Mesenchymal stem cell (in vitro differentiated cells and primary cell): ENCODE data around the gene SAXO2.
"Not testable (repeated sequence)": the region's sequence is repeated elsewhere in the genome, so short reads cannot be mapped to it uniquely, and the experiment has no call there.

ENCODE experiments used
- DNase-seq: peaks from one replicate; pipeline ENCODE4 v3.0.0-alpha.2; 2013
- H2AFZ ChIP-seq: one replicate; pipeline ENCODE4 v1.6.1; 2013; ENCODE audit warnings: low read depth, mild to moderate bottlenecking, control low read depth, inconsistent platforms, low read length, moderate library complexity
- H2AK5ac ChIP-seq: 2 replicates; pipeline ENCODE4 v1.6.1; 2013; ENCODE audit warnings: low read length, moderate library complexity, mild to moderate bottlenecking, inconsistent platforms; ENCODE audit not compliant: severe bottlenecking
- H2BK120ac ChIP-seq: one replicate; pipeline ENCODE4 v1.6.1; 2013; ENCODE audit warnings: low read depth, mild to moderate bottlenecking, inconsistent platforms, low read length, moderate library complexity
- H2BK12ac ChIP-seq, 2 experiments: one replicate each; pipeline ENCODE4 v1.6.1; 2013; ENCODE audit warnings: inconsistent platforms in 2 of 2, low read length in 2 of 2, mild to moderate bottlenecking in 2 of 2, moderate library complexity in 2 of 2, control low read depth in 1 of 2
- H2BK15ac ChIP-seq: one replicate; pipeline ENCODE4 v1.6.1; 2013; ENCODE audit warnings: mild to moderate bottlenecking, low read depth, inconsistent platforms; ENCODE audit not compliant: poor library complexity, severe bottlenecking
- H2BK5ac ChIP-seq: 2 replicates; pipeline ENCODE4 v1.6.1; 2013; ENCODE audit warnings: low read depth, mild to moderate bottlenecking, low read length, control low read depth, inconsistent platforms; ENCODE audit not compliant: poor library complexity, severe bottlenecking
- H3K14ac ChIP-seq, 2 experiments: one replicate each; pipeline ENCODE4 v1.6.1; 2013; ENCODE audit warnings: inconsistent platforms in 2 of 2, low read length in 2 of 2, control low read depth in 1 of 2, mild to moderate bottlenecking in 1 of 2, moderate library complexity in 1 of 2
- H3K18ac ChIP-seq, 2 experiments: one replicate each; pipeline ENCODE4 v1.6.1; 2013; ENCODE audit warnings: inconsistent platforms in 2 of 2, low read length in 2 of 2, control low read depth in 1 of 2, low read depth in 1 of 2, mild to moderate bottlenecking in 1 of 2
- H3K23ac ChIP-seq, 2 experiments: one replicate each; pipeline ENCODE4 v1.6.1; 2013; ENCODE audit warnings: inconsistent platforms in 2 of 2, low read length in 2 of 2, mild to moderate bottlenecking in 2 of 2, moderate library complexity in 2 of 2, control low read depth in 1 of 2
- H3K27ac ChIP-seq: 2 replicates; pipeline ENCODE4 v1.5.1; 2013; ENCODE audit warnings: mild to moderate bottlenecking, moderate library complexity, low read length, control low read depth, inconsistent platforms; ENCODE audit not compliant: poor library complexity, severe bottlenecking
- H3K27me3 ChIP-seq, 2 experiments: 2 replicates each; pipeline versions ENCODE4 v1.6.1 to v1.7.0; 2013; ENCODE audit warnings: low read length in 2 of 2, mild to moderate bottlenecking in 2 of 2, moderate library complexity in 2 of 2, control low read depth in 1 of 2, inconsistent platforms in 1 of 2; ENCODE audit not compliant: control insufficient read depth in 1 of 2, insufficient read depth in 1 of 2
- H3K36me3 ChIP-seq, 2 experiments: 2 replicates each; pipeline versions ENCODE4 v1.6.1 to v1.7.0; 2013; ENCODE audit warnings: low read length in 2 of 2, control low read depth in 1 of 2, inconsistent platforms in 1 of 2, low read depth in 1 of 2, mild to moderate bottlenecking in 1 of 2; ENCODE audit not compliant: insufficient read depth in 2 of 2, control insufficient read depth in 1 of 2
- H3K4ac ChIP-seq, 2 experiments: one replicate each; pipeline ENCODE4 v1.6.1; 2013; ENCODE audit warnings: inconsistent platforms in 2 of 2, low read length in 2 of 2, mild to moderate bottlenecking in 2 of 2, moderate library complexity in 2 of 2, control low read depth in 1 of 2, low read depth in 1 of 2
- H3K4me1 ChIP-seq: 2 replicates; pipeline ENCODE4 v1.6.1; 2013; ENCODE audit warnings: low read depth, low read length, control low read depth; ENCODE audit not compliant: control insufficient read depth, insufficient read depth
- H3K4me2 ChIP-seq: 2 replicates; pipeline ENCODE4 v1.6.1; 2013; ENCODE audit warnings: low read length, mild to moderate bottlenecking, inconsistent platforms; ENCODE audit not compliant: poor library complexity, severe bottlenecking
- H3K4me3 ChIP-seq, 2 experiments: 2 replicates each; pipeline versions ENCODE4 v1.5.1 to v1.7.0; 2013; ENCODE audit warnings: low read length in 2 of 2, mild to moderate bottlenecking in 2 of 2, control low read depth in 1 of 2, low read depth in 1 of 2; ENCODE audit not compliant: insufficient read depth in 1 of 2
- H3K79me1 ChIP-seq: replicated peaks from 2 replicates; pipeline ENCODE4 v1.6.1; 2013; ENCODE audit warnings: mild to moderate bottlenecking, control low read depth, low read length, inconsistent platforms; ENCODE audit not compliant: poor library complexity, severe bottlenecking
- H3K9ac ChIP-seq: 2 replicates; pipeline ENCODE4 v1.7.0; 2013; ENCODE audit warnings: mild to moderate bottlenecking, low read length, moderate library complexity
- H3K9me3 ChIP-seq: 2 replicates; pipeline ENCODE4 v1.7.0; 2013; ENCODE audit warnings: mild to moderate bottlenecking, low read length; ENCODE audit not compliant: control insufficient read depth
- H4K8ac ChIP-seq: one replicate; pipeline ENCODE4 v1.6.1; 2013; ENCODE audit warnings: inconsistent platforms, mild to moderate bottlenecking, low read length, moderate library complexity
- H4K91ac ChIP-seq: one replicate; pipeline ENCODE4 v1.6.1; 2013; ENCODE audit warnings: mild to moderate bottlenecking, low read length, inconsistent platforms
- WGBS: methylation state at CpG from one replicate; pipeline ENCODE4 v1.1.7; 2013; ENCODE audit warnings: mixed read lengths; 5-methylcytosine and 5-hydroxymethylcytosine counted together

SAXO2 gene

DNA sequence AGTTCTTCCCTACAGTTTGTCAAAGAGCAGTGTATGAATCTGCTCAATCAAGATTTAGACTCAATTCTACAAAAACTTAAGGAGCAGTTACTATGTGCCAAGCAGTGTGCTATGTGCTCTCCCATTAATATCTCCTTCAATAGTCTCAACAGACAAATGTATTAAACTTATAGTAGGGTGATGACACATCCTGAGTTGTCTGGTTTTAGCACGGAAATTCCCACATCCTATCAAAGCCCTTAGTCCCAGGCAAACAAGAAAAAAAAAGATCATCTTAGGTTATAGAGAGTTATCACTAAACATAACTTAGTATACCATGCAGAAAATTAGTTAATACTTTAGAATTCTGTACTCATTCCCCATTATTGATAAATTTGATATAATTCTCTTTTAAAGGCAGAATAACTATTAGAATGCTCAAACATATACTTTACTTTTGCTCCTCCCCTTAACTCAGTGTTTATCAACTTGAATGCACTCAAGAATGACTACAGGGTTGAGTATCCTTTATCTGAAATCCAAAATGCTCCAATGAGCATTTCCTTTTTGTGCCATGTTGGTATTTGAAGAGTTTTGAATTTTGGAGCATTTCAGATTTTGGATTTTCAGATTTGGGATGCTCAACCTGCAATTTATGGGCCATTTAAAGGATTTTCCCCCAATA lies 20.6 kb upstream of the SAXO2 start:
- not testable (repeated sequence) for H3K27me3 ChIP-seq, H3K79me1 ChIP-seq, H3K9me3 ChIP-seq, H4K8ac ChIP-seq, H3K4me1 ChIP-seq, H3K18ac ChIP-seq, H3K23ac ChIP-seq, H4K91ac ChIP-seq, H2BK120ac ChIP-seq, H2BK5ac ChIP-seq, H3K14ac ChIP-seq, H2BK15ac ChIP-seq, H3K27ac ChIP-seq, H2AK5ac ChIP-seq, H2BK12ac ChIP-seq, H2AFZ ChIP-seq, H3K9ac ChIP-seq, H3K4me2 ChIP-seq, H3K4me3 ChIP-seq, H3K4ac ChIP-seq
- peak; percentile 39 for DNase-seq
- H3K36me3 ChIP-seq, result peaks cover 0 to 71% of the 10 kb centered on the region in 2 experiments
- WGBS, result no CpG with 5 or more reads among the region's 1 CpG

DNA sequence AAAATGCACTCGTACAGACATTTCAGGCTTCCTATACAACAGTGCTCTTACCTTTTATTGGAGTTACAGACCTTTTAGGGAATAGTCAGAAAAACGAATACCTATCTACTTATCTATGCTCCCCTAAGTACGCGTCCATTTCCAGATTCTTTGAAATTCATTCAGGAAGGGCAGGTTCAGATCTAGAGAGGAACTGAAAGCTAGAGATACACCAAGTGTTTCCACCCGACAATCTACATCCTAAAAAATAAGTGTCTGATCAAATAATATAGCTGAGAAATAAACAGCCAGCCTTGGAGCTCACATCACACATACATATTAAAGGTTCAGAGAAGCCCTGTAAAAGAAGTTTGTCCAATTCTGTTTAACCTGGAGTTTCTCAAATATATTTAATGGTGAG lies 19.0 kb upstream of the SAXO2 start:
- H3K4me1 ChIP-seq, H2BK120ac ChIP-seq, H3K79me1 ChIP-seq, DNase-seq, H3K27me3 ChIP-seq, H3K4me3 ChIP-seq, H4K91ac ChIP-seq, H2BK12ac ChIP-seq, H3K14ac ChIP-seq, H4K8ac ChIP-seq, H3K27ac ChIP-seq, H3K4ac ChIP-seq, H2BK15ac ChIP-seq, H2BK5ac ChIP-seq, H3K18ac ChIP-seq, H3K4me2 ChIP-seq, H3K23ac ChIP-seq, H2AFZ ChIP-seq, H2AK5ac ChIP-seq, H3K9ac ChIP-seq, H3K9me3 ChIP-seq: not testable (repeated sequence)
- H3K36me3 ChIP-seq, result peaks cover 0 to 64% of the 10 kb centered on the region in 2 experiments
- WGBS, result no CpG with 5 or more reads among the region's 5 CpGs

DNA sequence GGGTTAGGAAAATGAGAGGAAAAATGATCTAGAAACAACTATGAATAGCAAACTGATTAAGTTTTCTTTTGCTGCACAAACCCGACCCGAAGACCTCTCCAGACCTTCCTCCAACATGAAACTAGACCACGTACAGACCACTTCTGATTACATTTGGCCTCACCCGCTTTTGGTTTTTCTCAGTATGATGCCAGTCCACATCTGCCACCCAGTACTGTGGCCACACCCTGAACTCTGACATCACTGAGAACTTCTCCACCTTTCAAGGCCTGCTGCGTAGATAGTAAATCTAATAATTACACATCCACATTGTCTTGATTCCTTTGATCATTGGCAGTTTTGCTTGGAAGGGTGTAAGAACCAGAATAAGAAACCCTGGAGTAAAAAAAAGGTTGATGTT lies 16.7 kb upstream of the SAXO2 start:
- H3K9me3 ChIP-seq, H3K4me1 ChIP-seq, H2AFZ ChIP-seq, H3K27ac ChIP-seq, H2BK120ac ChIP-seq, H2AK5ac ChIP-seq, H3K27me3 ChIP-seq, DNase-seq, H2BK5ac ChIP-seq, H3K14ac ChIP-seq, H2BK15ac ChIP-seq, H3K4ac ChIP-seq, H4K91ac ChIP-seq, H4K8ac ChIP-seq, H3K18ac ChIP-seq, H3K4me2 ChIP-seq, H3K23ac ChIP-seq, H3K4me3 ChIP-seq, H2BK12ac ChIP-seq, H3K79me1 ChIP-seq, H3K9ac ChIP-seq: not testable (repeated sequence)
- H3K36me3 ChIP-seq, result peaks cover 0 to 41% of the 10 kb centered on the region in 2 experiments
- WGBS, result 99% methylated on average over 4 of the region's 5 CpGs

DNA sequence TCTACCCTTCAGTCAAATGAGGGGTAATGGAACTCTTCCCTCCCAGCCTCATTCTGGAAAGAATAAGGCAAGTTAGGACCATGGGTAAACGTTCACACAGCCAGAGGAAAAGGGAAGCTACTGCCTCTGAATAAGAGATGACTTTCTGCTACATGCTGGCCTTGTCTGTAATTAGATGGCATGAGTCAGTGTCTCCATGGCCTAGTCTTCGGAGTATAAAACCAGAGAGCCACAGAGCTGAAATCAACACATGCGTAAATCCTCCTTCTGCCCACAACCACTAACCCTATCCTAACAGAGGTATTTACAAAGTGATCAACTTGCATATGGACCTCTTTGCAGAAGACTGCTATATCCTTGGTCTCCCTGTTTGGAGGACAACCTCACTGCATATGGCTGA lies 14.4 kb upstream of the SAXO2 start:
- peaks cover 0 to 52% of the 10 kb centered on the region in 2 experiments for H3K36me3 ChIP-seq
- not testable (repeated sequence) for H2AK5ac ChIP-seq, H3K23ac ChIP-seq, H2BK5ac ChIP-seq, H3K27me3 ChIP-seq, H2BK12ac ChIP-seq, H3K27ac ChIP-seq, DNase-seq, H3K9me3 ChIP-seq, H3K14ac ChIP-seq, H2BK15ac ChIP-seq, H3K4me1 ChIP-seq, H3K9ac ChIP-seq, H3K4me3 ChIP-seq, H3K79me1 ChIP-seq, H3K18ac ChIP-seq, H2BK120ac ChIP-seq, H3K4ac ChIP-seq, H2AFZ ChIP-seq, H3K4me2 ChIP-seq, H4K91ac ChIP-seq, H4K8ac ChIP-seq
- WGBS, result 98% methylated on average over 2 of the region's 3 CpGs
